Right lobe of liver (tissue), 6 donors: ENCODE measurements around the gene RBBP9. TPM values are rescaled to one million over a fixed set of nuclear protein-coding genes. Genes with fewer than 3 reads are reported as not detected.

ENCODE experiments used
- ATAC-seq, 4 donors: fragments of 200-7000 bp; cut with Tn5 transposase; one replicate each; pipeline ENCODE4 v1.9.1; 2020; ENCODE audit warnings: mild to moderate bottlenecking in 4 of 4, moderate library complexity in 4 of 4
- DNase-seq, 3 donors: peaks; one replicate each; pipeline ENCODE4 v3.0.0-alpha.2; 2020
- H3K27ac ChIP-seq, 3 donors: fragments of 200-600 bp; one replicate each; pipeline ENCODE4 v1.8.0; 2022
- H3K27me3 ChIP-seq, 2 donors: fragments of 200-600 bp; one replicate each; pipeline ENCODE4 v1.8.0; 2022
- H3K36me3 ChIP-seq, 4 donors: fragments of 200-600 bp; sonication (generic) in 1 of 4; one replicate each; pipeline versions ENCODE4 v1.5.1 to v1.8.0; 2017 to 2022; ENCODE audit warnings: control low read depth in 1 of 4
- H3K4me1 ChIP-seq, 4 donors: fragments of 200-600 bp; sonication (generic) in 1 of 4; one replicate each; pipeline versions ENCODE4 v1.5.1 to v1.8.0; 2017 to 2022; ENCODE audit warnings: control low read depth in 1 of 4
- H3K4me3 ChIP-seq, 3 donors: fragments of 200-600 bp; one replicate each; pipeline ENCODE4 v1.8.0; 2022
- H3K9me3 ChIP-seq, 4 donors: fragments of 200-600 bp; sonication (generic) in 1 of 4; one replicate each; pipeline versions ENCODE4 v1.5.1 to v1.8.0; 2017 to 2022; ENCODE audit warnings: control low read depth in 1 of 4
- CTCF ChIP-seq, 4 donors: fragments of 200-600 bp in 3 of 4; fragments of 450-650 bp in 1 of 4; IDR thresholded peaks; one replicate each; pipeline versions ENCODE4 v1.5.1 to v1.8.0; 2016 to 2022; ENCODE audit warnings: antibody characterized with exemption in 4 of 4, mild to moderate bottlenecking in 2 of 4
- POLR2A ChIP-seq: fragments of 450-650 bp; IDR thresholded peaks from one replicate; pipeline ENCODE4 v1.6.1; 2017; ENCODE audit warnings: antibody characterized with exemption, mild to moderate bottlenecking
- WGBS: methylation state at CpG from one replicate; pipeline ENCODE4 v1.1.6; 2018; ENCODE audit warnings: low coverage, low lambda C conversion rate; ENCODE audit not compliant: insufficient coverage; ENCODE audit errors: missing lambda C conversion rate; 5-methylcytosine and 5-hydroxymethylcytosine counted together
- intact Hi-C, 2 donors: fragments of 100-400 bp; cut with DNase I; formaldehyde crosslinking; loops; one replicate each; pipeline versions ENCODE4 v1.11.2 to v1.14.1; 2022
- total RNA-seq, 6 experiments: library from RNA; depleted of rRNA in 2 of 6; stranded (reverse); fragments of >200 nt in 2 of 6; fragmentation: NEBNext Ultra II Directional in 3 of 6; extraction: Animal tissue kit (Norgen Biotek cat#: 25700) in 3 of 6; gene quantifications; one replicate each; pipeline versions ENCODE4 v1.1.0 to v1.2.4, GENCODE V29; 2016 to 2023
- donor health status: DM: no; HTN: yes; CAD: no.
- donor health status: DM: no; HTN: no; CAD: no.
- donor health status: DM: no; HTN: no; CAD: no.
- donor health status: DM: no; HTN: yes; CAD: no.
- donor health status: DM: no; HTN: yes; CAD: no.

The RBBP9 gene
- total RNA-seq, 6 experiments from 2014 or later: 11.6 to 23.3 (median 14.9) TPM

- Histone ChIP-seq H3K27me3 (no peaks in the 10 kb centered on the region), H3K9me3 (no peaks in the 10 kb centered on the region), H3K27ac (peak overlapping the region in 2 of 3 donors; percentile 57 to 60), H3K4me3 (no peak overlapping the region), H3K36me3 (no peaks in the 10 kb centered on the region), H3K4me1 (peaks cover 0 to 7% (median 0%) of the 10 kb centered on the region in 4 donors)
- DNase-seq (no peak), ATAC-seq (no peak)
- no peak for TF ChIP-seq CTCF (IDR thresholded peaks at IDR 0.05)
- no peak for TF ChIP-seq POLR2A
- intact Hi-C loops: no loop called here
- 100% methylated on average over 3 of the region's 3 CpGs for WGBS
Observed at GRCh38 chr20:18497603-18498002, 578 bp upstream of the RBBP9 start.

GRCh38 chr20:18496042-18496441 is 983 bp downstream of the RBBP9 start:
- TF ChIP-seq POLR2A: no peak
- TF ChIP-seq CTCF (IDR thresholded peaks at IDR 0.05): no peak
- Histone ChIP-seq H3K4me3 (peak overlapping the region in 2 of 3 donors; percentile 66 to 86), H3K9me3 (no peaks in the 10 kb centered on the region), H3K27me3 (no peaks in the 10 kb centered on the region), H3K36me3 (peaks cover 0 to 2% (median 0%) of the 10 kb centered on the region in 4 donors), H3K27ac (no peak overlapping the region), H3K4me1 (peaks cover 0 to 7% (median 0%) of the 10 kb centered on the region in 4 donors)
- DNase-seq: peak in 1 of 3 donors; percentile 64
- WGBS: 17% methylated on average over 6 of the region's 7 CpGs
- peak; percentile 37 to 60 (median 54) for ATAC-seq
- intact Hi-C loops: no loop called here

GRCh38 chr20:18488301-18488700 is 8.7 kb downstream of the RBBP9 start:
- WGBS: 91% methylated on average over 3 of the region's 3 CpGs
- no peaks in the 10 kb centered on the region for H3K4me1 ChIP-seq
- intact Hi-C loops: no loop called here

GRCh38 chr20:18481596-18481995 is 15.4 kb downstream of the RBBP9 start:
- ATAC-seq (peak in 3 of 4 donors; percentile 31 to 89 (median 41)), DNase-seq (peak in 2 of 3 donors; percentile 25 to 49)
- Histone ChIP-seq H3K9me3 (no peaks in the 10 kb centered on the region), H3K36me3 (peaks cover 0 to 26% (median 7%) of the 10 kb centered on the region in 4 donors), H3K4me3 (no peak overlapping the region), H3K27me3 (no peaks in the 10 kb centered on the region), H3K27ac (no peak overlapping the region), H3K4me1 (peaks cover 0 to 12% (median 3%) of the 10 kb centered on the region in 4 donors)
- intact Hi-C loops: no loop called here
- TF ChIP-seq CTCF (IDR thresholded peaks at IDR 0.05): no peak
- TF ChIP-seq POLR2A: no peak
- WGBS: 42% methylated on average over 2 of the region's 4 CpGs

More at GRCh38 chr20:18488301-18488700, 8.7 kb downstream of the RBBP9 start:
- TF ChIP-seq POLR2A (no peak), CTCF (IDR thresholded peaks at IDR 0.05) (no peak)
- Histone ChIP-seq H3K4me3 (no peak overlapping the region), H3K27me3 (no peaks in the 10 kb centered on the region), H3K9me3 (no peaks in the 10 kb centered on the region), H3K36me3 (peaks cover 0 to 34% (median 9%) of the 10 kb centered on the region in 4 donors), H3K27ac (no peak overlapping the region)
- no peak for DNase-seq
- ATAC-seq: no peak

GRCh38 chr20:18477821-18478220 is 19.2 kb downstream of the RBBP9 start:
- H3K27ac ChIP-seq: no peak overlapping the region
- intact Hi-C loops: no loop called here
- H3K4me3 ChIP-seq: no peak overlapping the region
- H3K27me3 ChIP-seq: no peaks in the 10 kb centered on the region
- DNase-seq (no peak), ATAC-seq (no peak)
- H3K36me3 ChIP-seq: peaks cover 0 to 29% (median 14%) of the 10 kb centered on the region in 4 donors
- H3K4me1 ChIP-seq: peaks cover 0 to 12% (median 3%) of the 10 kb centered on the region in 4 donors
- no peaks in the 10 kb centered on the region for H3K9me3 ChIP-seq
- WGBS: 83% methylated on average over 1 of the region's 1 CpG
- TF ChIP-seq CTCF (IDR thresholded peaks at IDR 0.05): no peak
- no peak for TF ChIP-seq POLR2A
